GM12878 (cell line): Measurements from ENCODE around the gene COL6A1. TPM values are rescaled to one million over a fixed set of nuclear protein-coding genes. Genes with fewer than 3 reads are reported as not detected.

Experiments used
- ATAC-seq: fragments of 200-7000 bp; cut with Tn5 transposase; 3 replicates; pipeline ENCODE4 v1.9.1; 2020; ENCODE audit warnings: mild to moderate bottlenecking, moderate library complexity
- BruUV-seq: library from RNA; stranded (reverse); fragments of 400-500 nt; replicated peaks from 2 replicates; lab custom pipeline; 2021; lab: Mats Ljungman, UMichigan
- CTCF ChIA-PET: fragments of 300-600 bp; sonication (Branson Sonifier 250); formaldehyde crosslinking; extraction: SDS; loops from one replicate; lab custom pipeline; 2021; ENCODE audit warnings: inconsistent platforms; lab: Yijun Ruan, JAX
- POLR2A ChIA-PET: fragments of 350-600 bp; formaldehyde crosslinking; extraction: SDS; loops from one replicate; lab custom pipeline; 2021; ENCODE audit warnings: inconsistent platforms; lab: Charles Lee
- RAD21 ChIA-PET: fragments of 300-600 bp; sonication (Branson Sonifier 250); formaldehyde crosslinking; loops from one replicate; lab custom pipeline; 2023; ENCODE audit warnings: antibody characterized with exemption; ENCODE audit not compliant: unreplicated experiment; lab: Charles Lee
- SMC1A ChIA-PET: fragments of 300-600 bp; sonication (Branson Sonifier 250); formaldehyde crosslinking; loops from one replicate; lab custom pipeline; 2023; ENCODE audit not compliant: unreplicated experiment, uncharacterized antibody; lab: Charles Lee
- DNase-seq: peaks from one replicate; pipeline ENCODE4 v3.0.0-alpha.2; 2011; ENCODE audit warnings: low read depth, low spot score
- FAIRE-seq: peaks from 3 replicates; lab custom pipeline; 2011; peaks lifted over from hg19 to GRCh38; lab: Jason Lieb, UNC
- H2AFZ ChIP-seq: 2 replicates; pipeline ENCODE4 v1.6.0; 2011; ENCODE audit warnings: low read depth, low read length, control low read depth; ENCODE audit not compliant: control insufficient read depth
- H3K27ac ChIP-seq: 2 replicates; pipeline ENCODE4 v1.5.1; 2011; ENCODE audit warnings: control low read depth; ENCODE audit not compliant: control insufficient read depth, insufficient read depth
- H3K27me3 ChIP-seq, 2 experiments: replicated peaks in 1 of 2; 2 replicates each; pipeline versions ENCODE4 v1.6.0 to v1.6.1; 2011; ENCODE audit warnings: low read length in 1 of 2; ENCODE audit not compliant: control insufficient read depth in 2 of 2, insufficient read depth in 2 of 2
- H3K36me3 ChIP-seq, 2 experiments: 2 replicates each; pipeline ENCODE4 v1.5.1; 2011; ENCODE audit warnings: low read length in 1 of 2; ENCODE audit not compliant: control insufficient read depth in 2 of 2, insufficient read depth in 2 of 2
- H3K4me1 ChIP-seq: 2 replicates; pipeline ENCODE4 v1.6.1; 2011; ENCODE audit warnings: mild to moderate bottlenecking, low read length, moderate library complexity, mixed read lengths; ENCODE audit not compliant: control insufficient read depth, insufficient read depth
- H3K4me2 ChIP-seq: 2 replicates; pipeline ENCODE4 v1.6.0; 2011; ENCODE audit warnings: control low read depth; ENCODE audit not compliant: control insufficient read depth, insufficient read depth
- H3K4me3 ChIP-seq: fragments of 200-600 bp; sonication (generic); 2 replicates; pipeline ENCODE4 v1.5.1; 2016
- H3K79me2 ChIP-seq: 2 replicates; pipeline ENCODE4 v1.6.0; 2011; ENCODE audit warnings: low read length; ENCODE audit not compliant: control insufficient read depth, insufficient read depth
- H3K9ac ChIP-seq: 2 replicates; pipeline ENCODE4 v1.8.0; 2011; ENCODE audit warnings: low read length, control low read depth, mixed read lengths; ENCODE audit not compliant: control insufficient read depth, insufficient read depth
- H3K9me3 ChIP-seq: replicated peaks from 3 replicates; pipeline ENCODE4 v1.5.1; 2011; ENCODE audit warnings: mild to moderate bottlenecking, low read length; ENCODE audit not compliant: control insufficient read depth, insufficient read depth
- H4K20me1 ChIP-seq: 2 replicates; pipeline ENCODE4 v1.6.0; 2011; ENCODE audit not compliant: control insufficient read depth, insufficient read depth
- CBX5 ChIP-seq: sonication (generic); IDR thresholded peaks from 2 replicates; pipeline ENCODE4 v1.6.1; 2016; ENCODE audit warnings: low read depth, moderate library complexity, mild to moderate bottlenecking, inconsistent platforms
- CEBPB ChIP-seq, 2 experiments: fragments of 150-350 bp in 1 of 2; IDR thresholded peaks; 2 replicates each; pipeline ENCODE4 v1.6.1; 2012 to 2014; ENCODE audit warnings: low read depth in 2 of 2, low read length in 2 of 2, borderline replicate concordance in 1 of 2, inconsistent platforms in 1 of 2
- MTA3 ChIP-seq: IDR thresholded peaks from 2 replicates; pipeline ENCODE4 v1.6.1; 2012; ENCODE audit warnings: low read length, inconsistent platforms, borderline replicate concordance
- RELA ChIP-seq: fragments of 450-650 bp; IDR thresholded peaks from 2 replicates; pipeline ENCODE4 v1.8.0; 2014; ENCODE audit warnings: borderline replicate concordance; ENCODE audit not compliant: partially characterized antibody
- SKIL ChIP-seq: fragments of 450-650 bp; IDR thresholded peaks from 2 replicates; pipeline ENCODE4 v1.6.1; 2017; ENCODE audit warnings: mild to moderate bottlenecking, low read depth, inconsistent platforms; ENCODE audit not compliant: poor library complexity, severe bottlenecking
- SMAD5 ChIP-seq: IDR thresholded peaks from 2 replicates; pipeline ENCODE4 v1.6.1; 2016; ENCODE audit warnings: antibody characterized with exemption, low read depth
- SPI1 ChIP-seq: IDR thresholded peaks from 2 replicates; pipeline ENCODE4 v1.6.1; 2011; ENCODE audit warnings: low read depth, mild to moderate bottlenecking, low read length, moderate library complexity, borderline replicate concordance; ENCODE audit not compliant: insufficient read depth
- STAT3 ChIP-seq: IDR thresholded peaks from 2 replicates; pipeline ENCODE4 v1.6.1; 2011; ENCODE audit warnings: low read depth, low read length, improper control_type of control experiment
- SUZ12 ChIP-seq: fragments of 200-600 bp; sonication (generic); IDR thresholded peaks from one replicate; pipeline ENCODE4 v1.6.1; 2018; ENCODE audit warnings: antibody characterized with exemption, mild to moderate bottlenecking; ENCODE audit not compliant: unreplicated experiment
- TAF1 ChIP-seq: IDR thresholded peaks from 2 replicates; pipeline ENCODE4 v1.6.1; 2011; ENCODE audit warnings: mild to moderate bottlenecking, low read depth, low read length, borderline replicate concordance
- TBL1XR1 ChIP-seq: IDR thresholded peaks from 2 replicates; pipeline ENCODE4 v1.6.1; 2012; ENCODE audit warnings: low read depth, low read length, improper control_type of control experiment
- TCF12 ChIP-seq: IDR thresholded peaks from 2 replicates; pipeline ENCODE4 v1.6.1; 2011; ENCODE audit warnings: low read depth, mild to moderate bottlenecking, low read length
- ZNF217 ChIP-seq: fragments of 450-650 bp; IDR thresholded peaks from 2 replicates; pipeline ENCODE4 v1.6.1; 2017; ENCODE audit warnings: antibody characterized with exemption, mild to moderate bottlenecking
- ZNF274 ChIP-seq: IDR thresholded peaks from one replicate; pipeline ENCODE4 v1.8.0; 2011; ENCODE audit not compliant: insufficient read length, insufficient read depth
- ZSCAN29 ChIP-seq: fragments of 450-650 bp; IDR thresholded peaks from 2 replicates; pipeline ENCODE4 v1.6.1; 2017; ENCODE audit warnings: mild to moderate bottlenecking, moderate library complexity
- WGBS: methylation state at CpG from one replicate; pipeline ENCODE4 v1.1.6; 2016; ENCODE audit warnings: low lambda C conversion rate; ENCODE audit not compliant: insufficient replicate concordance, insufficient coverage; ENCODE audit errors: missing lambda C conversion rate; 5-methylcytosine and 5-hydroxymethylcytosine counted together
- in situ Hi-C: fragments of 300-500 bp; cut with MboI; formaldehyde crosslinking; loops from 9 replicates; pipeline ENCODE4 v1.14.3; 2018; ENCODE audit warnings: mixed read lengths
- intact Hi-C: fragments of 100-400 bp; cut with micrococcal nuclease; formaldehyde crosslinking; loops from one replicate; pipeline ENCODE4 v1.14.2; 2022; ENCODE audit not compliant: unreplicated experiment
- polyA plus RNA-seq, 11 experiments: library from polyadenylated mRNA; depleted of rRNA in 4 of 11; unstranded in 6 of 11; stranded (reverse) in 5 of 11; fragments of >200 nt; fragmentation: Nextera tagmentation in 4 of 11; fragmentation: Illumina TruSeq in 1 of 11; extraction: Ambion mirVana in 4 of 11; extraction: Trizol in 1 of 11; gene quantifications; 1 replicate in 1 of 11; 2 replicates in 10 of 11; pipeline versions ENCODE4 v1.2.1 to v1.2.3, GENCODE V29; 2011 to 2016; ENCODE audit warnings: inconsistent platforms in 2 of 11, missing spikeins in 2 of 11, low read depth in 1 of 11
- total RNA-seq, 4 experiments: library from RNA; depleted of rRNA in 3 of 4; stranded (reverse); fragments of >200 nt in 3 of 4; fragmentation: Illumina TruSeq in 1 of 4; extraction: Trizol in 1 of 4; gene quantifications; 2 replicates each; pipeline versions ENCODE4 v1.2.1 to v1.2.3, GENCODE V29; 2013 to 2021
- TF ChIP-seq, protein P1 (sequence below): IDR thresholded peaks from 2 replicates; pipeline ENCODE4 v1.6.1; 2011; ENCODE audit warnings: borderline replicate concordance, low read depth, mild to moderate bottlenecking, moderate library complexity, mixed read lengths, low read length; ENCODE audit not compliant: insufficient read depth; ENCODE audit errors: extremely low read length

The COL6A1 gene
- total and polyA plus RNA-seq, 10 of the 15 experiments (the other 5 are each of a cell fraction or from before 2014, with no cell fraction given) = 0.12 to 1.3 (median 0.20) TPM; not detected in 7

DNA sequence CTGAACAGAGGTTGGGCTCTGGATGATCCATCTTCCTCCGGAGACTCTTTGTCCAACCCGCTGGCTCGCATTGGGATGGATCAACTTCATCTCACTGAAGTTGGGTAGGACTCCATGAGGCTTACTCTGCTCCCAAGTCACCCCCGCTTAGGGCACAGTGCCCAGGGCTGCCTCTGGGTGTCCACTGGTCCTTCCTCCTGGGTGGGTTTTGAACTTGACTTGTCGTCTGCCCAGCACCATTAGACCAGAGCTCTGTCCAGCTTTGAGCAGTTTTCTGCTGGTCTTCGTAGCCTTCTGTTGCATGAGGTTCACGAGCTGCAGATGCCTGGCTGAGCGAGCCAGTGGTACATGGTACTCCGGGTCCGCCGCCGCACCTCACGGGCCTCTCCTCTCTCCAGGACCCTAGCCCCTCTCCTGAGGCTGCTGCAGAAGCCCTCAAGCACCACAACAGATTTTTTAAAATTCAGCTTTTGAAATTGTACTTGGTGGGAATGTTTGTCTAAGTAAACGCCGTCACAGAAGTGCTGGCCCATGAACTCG, 33.8 kb upstream of the COL6A1 start:
- no peaks in the 10 kb centered on the region for H4K20me1 ChIP-seq
- POLR2A ChIA-PET = no interaction called here
- SMC1A ChIA-PET = no interaction called here
- no peaks in the 10 kb centered on the region for H3K27me3 ChIP-seq
- no peak overlapping the region for H3K27ac ChIP-seq
- no peaks in the 10 kb centered on the region for H3K4me1 ChIP-seq
- RAD21 ChIA-PET = no interaction called here
- H3K4me2 ChIP-seq = no peak overlapping the region
- intact Hi-C loops = no loop called here
- DNase-seq = no peak
- ATAC-seq = no peak
- no TSS peak for BruUV-seq
- H3K9me3 ChIP-seq = no peaks in the 10 kb centered on the region
- FAIRE-seq = no peak
- no peaks in the 10 kb centered on the region for H3K36me3 ChIP-seq
- CTCF ChIA-PET = interaction anchor here (0.6 kb wide), 1 partner anchor 156 kb away, joined by 3 read pairs; no protein-coding TSS in a partner anchor
- H3K4me3 ChIP-seq = no peak overlapping the region
- no peak overlapping the region for H2AFZ ChIP-seq
- no peaks in the 10 kb centered on the region for H3K79me2 ChIP-seq
- 46% methylated on average over 16 of the region's 16 CpGs for WGBS
- TF ChIP-seq MTA3 (no peak), STAT3 (no peak), RELA (no peak), SMAD5 (no peak), CEBPB (IDR thresholded peaks at IDR 0.05; ENCODE audit: borderline replicate concordance in 1 of 2, low read depth in 2 of 2, low read length in 2 of 2) (no peak), CBX5 (no peak), TCF12 (no peak), TBL1XR1 (no peak), ZNF274 (no peak), SUZ12 (no peak), SPI1 (no peak), TAF1 (no peak), SKIL (no peak), ZNF217 (no peak), ZSCAN29 (no peak)
- TF ChIP-seq, protein P1, sequence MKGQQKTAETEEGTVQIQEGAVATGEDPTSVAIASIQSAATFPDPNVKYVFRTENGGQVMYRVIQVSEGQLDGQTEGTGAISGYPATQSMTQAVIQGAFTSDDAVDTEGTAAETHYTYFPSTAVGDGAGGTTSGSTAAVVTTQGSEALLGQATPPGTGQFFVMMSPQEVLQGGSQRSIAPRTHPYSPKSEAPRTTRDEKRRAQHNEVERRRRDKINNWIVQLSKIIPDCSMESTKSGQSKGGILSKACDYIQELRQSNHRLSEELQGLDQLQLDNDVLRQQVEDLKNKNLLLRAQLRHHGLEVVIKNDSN = no peak
- in situ Hi-C loops = no loop called here
- H3K9ac ChIP-seq = no peak overlapping the region
